Measurements from ENCODE around the gene MGMT. TPM values are rescaled to one million over a fixed set of nuclear protein-coding genes. Genes with fewer than 3 reads are reported as not detected.

MGMT gene
- total and polyA plus RNA-seq, 2 experiments from 2014 or later = 19.3 to 21.9 TPM

GRCh38 chr10:129680661-129681344 lies 213.8 kb downstream of the MGMT start (continued):
- TF ChIP-seq ZNF462 (CRISPR knock-in tag; IDR thresholded peaks at IDR 0.05) (no peak), ZNF114 (CRISPR knock-in tag; IDR thresholded peaks at IDR 0.05) (no peak), EZH2 (IDR thresholded peaks at IDR 0.05; ENCODE audit: low read depth, unreplicated experiment) (no peak), NANOG (IDR thresholded peaks at IDR 0.05; ENCODE audit: borderline replicate concordance) (no peak), CREB1 (CRISPR knock-in tag; IDR thresholded peaks at IDR 0.05; ENCODE audit: low read depth) (no peak), EZH2phosphoT487 (IDR thresholded peaks at IDR 0.05; ENCODE audit: unreplicated experiment) (no peak), ZNF331 (CRISPR knock-in tag; IDR thresholded peaks at IDR 0.05; ENCODE audit: low read depth) (no peak)
- TF ChIP-seq, protein P1, sequence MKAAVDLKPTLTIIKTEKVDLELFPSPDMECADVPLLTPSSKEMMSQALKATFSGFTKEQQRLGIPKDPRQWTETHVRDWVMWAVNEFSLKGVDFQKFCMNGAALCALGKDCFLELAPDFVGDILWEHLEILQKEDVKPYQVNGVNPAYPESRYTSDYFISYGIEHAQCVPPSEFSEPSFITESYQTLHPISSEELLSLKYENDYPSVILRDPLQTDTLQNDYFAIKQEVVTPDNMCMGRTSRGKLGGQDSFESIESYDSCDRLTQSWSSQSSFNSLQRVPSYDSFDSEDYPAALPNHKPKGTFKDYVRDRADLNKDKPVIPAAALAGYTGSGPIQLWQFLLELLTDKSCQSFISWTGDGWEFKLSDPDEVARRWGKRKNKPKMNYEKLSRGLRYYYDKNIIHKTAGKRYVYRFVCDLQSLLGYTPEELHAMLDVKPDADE (IDR thresholded peaks at IDR 0.05) = no peak

- Histone ChIP-seq H3K4me1 (ENCODE audit: insufficient read depth) (no peaks in the 10 kb centered on the region), H3F3A (replicated peaks; ENCODE audit: low read depth) (no peaks in the 10 kb centered on the region), H3K36me3 (ENCODE audit: insufficient read depth) (no peaks in the 10 kb centered on the region), H3K79me2 (replicated peaks; ENCODE audit: insufficient read depth) (no peaks in the 10 kb centered on the region), H3K27ac (ENCODE audit: low read depth) (no peak overlapping the region), H3K27me3 (ENCODE audit: insufficient read depth) (no peaks in the 10 kb centered on the region), H2AFZ (no peak overlapping the region), H3K4me3 (no peak overlapping the region), H3K9me2 (ENCODE audit: insufficient read depth) (no peaks in the 10 kb centered on the region), H3K4me2 (no peak overlapping the region), H4K20me1 (replicated peaks; ENCODE audit: insufficient read depth) (no peaks in the 10 kb centered on the region)
- H3K27me3 Mint-ChIP-seq (ENCODE audit: insufficient read depth, low read depth, poor library complexity) = peaks cover 5% of the 10 kb centered on the region
- no peaks in the 10 kb centered on the region for H3K36me3 Mint-ChIP-seq (ENCODE audit: low read depth)
- no peak for DNase-seq (ENCODE audit: low spot score)
- no peaks in the 10 kb centered on the region for H3K9me3 Mint-ChIP-seq
- no peak for TF ChIP-seq EZH2 (IDR thresholded peaks at IDR 0.05; ENCODE audit: low read depth, unreplicated experiment)
- TF ChIP-seq JUNB (IDR thresholded peaks at IDR 0.05; ENCODE audit: unreplicated experiment) = no peak
- no peak for TF ChIP-seq EZH2phosphoT487 (IDR thresholded peaks at IDR 0.05; ENCODE audit: unreplicated experiment)
- no peak for TF ChIP-seq STAT1 (IDR thresholded peaks at IDR 0.05; ENCODE audit: unreplicated experiment)
- no peak for TF ChIP-seq ZNF114 (CRISPR knock-in tag; IDR thresholded peaks at IDR 0.05)
- ATAC-seq = no peak
- H3K4me3 Mint-ChIP-seq = no peak overlapping the region
- no peaks in the 10 kb centered on the region for H3K4me1 Mint-ChIP-seq
- no peak overlapping the region for H3K27ac Mint-ChIP-seq
These were observed 214.8 kb downstream of the MGMT start for GRCh38 chr10:129681856-129682255.
